Erythroblast (primary cell): ENCODE results near the gene SSBP3.

Source experiments
- DNase-seq, 2 experiments: peaks; one replicate each; lab custom pipeline; 2025; lab: John Stamatoyannopoulos, UW
- GATA1 ChIP-seq: IDR thresholded peaks from 2 replicates; pipeline ENCODE4 v1.6.1; 2011; ENCODE audit warnings: low read depth, mild to moderate bottlenecking, control low read depth, low read length, moderate library complexity
- POLR2A ChIP-seq: IDR thresholded peaks from 2 replicates; pipeline ENCODE4 v1.6.1; 2011; ENCODE audit warnings: mild to moderate bottlenecking, low read length

The SSBP3 gene

DNA sequence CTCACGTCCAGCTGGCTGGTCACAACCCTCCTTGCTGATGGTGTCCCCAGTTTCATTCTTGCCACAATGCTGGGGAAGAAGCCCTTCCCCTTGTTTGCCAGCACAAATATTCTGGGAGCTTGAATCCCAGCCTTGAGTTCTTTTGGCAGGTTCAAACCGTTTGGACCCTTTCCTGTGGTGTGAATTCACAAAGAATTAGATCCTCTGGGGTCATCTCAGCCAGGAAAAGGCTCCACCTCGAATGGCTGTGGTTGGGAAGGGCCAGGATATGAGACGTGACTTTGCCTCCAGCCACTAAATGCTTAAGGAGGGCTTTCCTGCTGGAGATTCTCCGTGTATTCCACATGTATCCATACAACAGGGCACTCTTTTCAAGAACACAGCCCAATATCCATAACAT, 139.3 kb downstream of the SSBP3 start:
- no peak for DNase-seq
- TF ChIP-seq POLR2A (no peak), GATA1 (no peak)

DNA sequence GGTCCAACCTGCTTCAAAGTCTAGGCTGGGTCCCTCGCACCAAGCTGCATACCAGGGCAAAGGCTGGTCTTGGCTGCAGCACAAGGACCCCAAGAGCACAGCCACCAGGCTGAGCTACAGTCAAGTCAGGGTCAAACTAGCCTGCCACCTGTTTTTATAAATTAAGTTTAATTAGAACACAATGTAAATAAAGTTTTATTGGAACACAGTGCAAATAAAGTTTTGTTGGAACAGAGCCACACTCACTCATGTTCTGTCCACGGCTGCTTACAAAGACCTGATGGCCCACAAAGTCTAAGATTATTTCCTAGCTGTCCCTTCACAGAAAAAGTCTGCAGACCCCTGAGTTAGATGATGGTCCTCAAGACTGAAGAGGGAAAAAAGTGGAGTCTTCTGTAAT, 140.0 kb downstream of the SSBP3 start:
- no peak for TF ChIP-seq GATA1
- TF ChIP-seq POLR2A = no peak
- no peak for DNase-seq

DNA sequence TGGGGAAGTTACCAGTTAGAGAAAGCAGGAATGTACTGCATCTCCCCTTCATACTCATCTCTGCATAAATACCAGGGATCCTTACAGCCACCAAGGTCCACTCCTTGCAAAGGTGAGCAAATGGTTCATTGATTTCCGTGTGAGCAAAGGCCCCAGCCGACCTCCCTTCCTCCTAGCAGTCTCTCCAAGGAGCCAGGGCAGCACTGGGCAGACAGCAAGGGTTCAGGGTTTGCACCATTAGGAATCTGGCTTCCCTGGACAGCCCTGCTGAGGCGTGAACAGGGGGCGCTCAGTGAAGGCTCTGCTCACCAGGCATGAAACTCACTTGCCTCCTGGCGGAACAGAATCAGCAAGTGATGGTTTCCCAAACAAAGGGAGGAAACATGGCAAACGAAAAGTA, 140.5 kb downstream of the SSBP3 start:
- TF ChIP-seq GATA1 (no peak), POLR2A (no peak)
- DNase-seq = no peak

DNA sequence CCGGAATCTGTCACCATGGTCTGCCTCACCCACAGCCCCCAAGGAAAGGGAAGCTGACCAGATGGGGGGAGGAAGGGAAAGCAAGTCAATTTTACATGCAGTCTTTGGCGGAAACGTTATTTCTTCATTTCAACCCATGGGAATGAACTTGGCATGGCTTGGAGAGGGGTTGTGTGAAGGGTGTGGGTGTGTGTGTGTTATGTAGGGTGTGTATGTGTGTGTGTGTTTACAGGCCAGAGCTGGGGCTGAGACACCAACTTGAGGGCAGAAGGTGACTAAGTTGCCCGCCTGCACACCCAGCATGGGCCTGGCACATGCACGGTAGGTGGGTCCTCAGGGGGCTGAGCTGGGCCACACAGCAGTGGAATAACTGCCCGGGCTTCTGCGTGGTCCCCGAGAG, 141.1 kb downstream of the SSBP3 start:
- TF ChIP-seq GATA1 (no peak), POLR2A (no peak)
- no peak for DNase-seq

DNA sequence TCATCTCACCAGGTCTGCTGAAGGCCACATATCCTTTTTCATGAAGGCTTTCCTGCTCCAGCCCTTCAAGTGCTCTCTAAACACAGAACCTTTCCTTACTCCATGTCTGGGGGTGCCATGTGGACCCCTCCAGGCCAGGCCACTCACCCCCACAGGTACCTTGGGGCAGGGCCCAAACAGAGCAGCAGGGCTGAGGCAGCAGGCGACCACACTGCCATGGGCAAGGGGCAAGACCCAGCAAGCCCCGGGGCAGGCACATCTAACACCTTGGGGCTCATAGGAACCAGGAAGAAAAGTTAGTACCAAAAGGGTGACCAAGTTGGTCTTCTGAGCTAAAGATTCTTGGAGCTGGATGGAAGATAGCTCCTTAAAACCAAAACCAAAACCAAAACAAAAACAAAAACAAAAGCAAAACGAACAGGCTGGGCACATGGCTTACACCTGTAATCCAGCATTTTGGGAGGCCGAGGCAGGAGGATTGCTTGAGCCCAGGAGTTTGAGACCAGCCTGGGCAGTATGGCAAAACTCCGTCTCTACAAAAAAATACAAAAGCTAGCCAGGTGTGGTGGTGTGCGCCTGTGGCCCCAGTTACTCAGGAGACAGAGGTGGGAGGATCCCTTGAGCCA, 142.5 kb downstream of the SSBP3 start:
- TF ChIP-seq POLR2A (no peak), GATA1 (no peak)
- no peak for DNase-seq

DNA sequence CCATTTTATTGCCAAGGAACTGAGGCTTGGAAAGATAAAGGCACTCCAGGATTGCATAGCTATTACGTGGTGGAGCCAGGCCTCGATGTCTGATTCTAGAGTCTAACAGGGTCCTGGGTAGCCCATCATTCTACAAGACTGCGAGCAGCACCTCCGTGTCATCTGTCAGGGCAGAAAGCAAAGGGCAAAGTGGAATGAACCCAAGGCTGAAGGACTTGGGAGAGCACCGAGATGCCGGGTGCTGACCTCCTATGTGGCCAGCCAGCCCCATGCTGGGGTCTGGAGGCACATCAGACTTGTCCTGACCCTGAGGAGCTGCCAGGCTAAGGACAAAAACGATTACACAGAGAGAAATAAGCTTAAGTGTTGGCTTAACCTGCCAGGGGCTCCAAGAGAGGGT, 143.9 kb downstream of the SSBP3 start:
- DNase-seq = no peak
- TF ChIP-seq GATA1 (no peak), POLR2A (no peak)

DNA sequence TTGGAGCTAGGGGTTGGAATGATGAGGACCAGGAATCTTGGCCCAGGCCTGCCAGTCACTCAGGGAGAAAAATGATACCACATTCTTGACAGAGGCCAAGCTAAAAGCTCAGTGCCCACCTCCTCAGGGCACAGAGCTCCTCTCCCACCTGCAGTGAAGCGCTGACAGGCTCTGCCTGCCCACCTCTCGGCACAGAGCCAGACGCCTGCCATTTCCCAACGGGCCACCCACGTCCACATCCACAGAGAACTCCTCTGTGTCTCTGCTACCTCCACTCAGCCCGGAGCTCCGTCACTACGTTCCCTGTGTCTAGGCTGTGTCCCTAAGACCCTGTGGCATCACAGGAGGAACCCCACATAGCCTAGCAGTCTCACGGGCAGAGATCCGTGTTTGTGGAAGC, 145.4 kb downstream of the SSBP3 start:
- TF ChIP-seq GATA1 = no peak
- no peak for TF ChIP-seq POLR2A
- no peak for DNase-seq

DNA sequence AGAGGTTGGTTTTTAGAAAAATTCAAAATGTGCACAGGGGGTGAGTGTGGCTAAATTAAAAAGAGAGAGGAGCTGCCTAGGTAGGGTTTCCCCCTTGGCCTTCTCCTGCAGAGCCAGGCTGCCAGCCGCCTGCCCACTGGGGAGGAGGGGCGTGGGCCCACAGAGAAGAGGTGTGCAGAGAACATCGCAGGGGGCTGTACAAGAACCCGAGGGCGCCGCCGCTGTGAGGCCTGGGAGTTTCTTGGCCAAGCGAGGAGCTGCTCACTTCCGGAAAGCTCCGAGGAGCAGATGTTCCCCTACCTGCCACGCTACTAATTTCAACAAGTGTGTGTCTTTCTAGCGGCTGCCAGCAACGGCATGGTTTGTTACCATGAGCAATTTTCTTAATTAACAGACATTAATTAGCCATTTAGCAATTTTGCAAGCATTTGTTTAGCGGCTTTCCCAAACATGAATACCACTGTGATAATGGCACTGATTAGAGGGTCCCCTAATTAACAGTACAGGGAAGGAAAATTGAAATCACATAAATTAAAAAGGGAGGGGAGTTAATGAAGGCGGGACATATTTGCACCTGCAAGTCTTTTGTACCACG, 146.6 kb downstream of the SSBP3 start:
- DNase-seq = no peak
- TF ChIP-seq POLR2A (no peak), GATA1 (no peak)

DNA sequence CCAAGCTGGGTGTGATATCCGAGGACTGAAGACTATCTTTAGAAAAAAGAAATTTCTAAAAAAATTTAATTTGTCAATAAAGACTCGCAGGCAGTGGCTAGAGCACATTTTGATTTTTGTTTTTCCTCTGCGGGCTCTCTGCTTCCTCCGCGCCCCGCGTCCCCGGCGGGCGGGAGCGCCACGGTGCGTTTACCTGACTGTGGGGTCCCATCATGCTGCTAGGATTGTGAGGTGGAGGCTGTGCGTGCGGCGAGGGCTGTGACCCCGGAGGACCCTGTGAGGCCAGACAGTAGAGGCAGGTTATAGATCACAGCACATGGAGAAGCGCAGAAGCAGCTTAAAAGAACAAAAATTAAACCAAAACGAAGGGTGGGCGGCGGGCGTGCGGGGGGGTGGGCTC, 148.3 kb downstream of the SSBP3 start:
- TF ChIP-seq POLR2A (no peak), GATA1 (no peak)

DNA sequence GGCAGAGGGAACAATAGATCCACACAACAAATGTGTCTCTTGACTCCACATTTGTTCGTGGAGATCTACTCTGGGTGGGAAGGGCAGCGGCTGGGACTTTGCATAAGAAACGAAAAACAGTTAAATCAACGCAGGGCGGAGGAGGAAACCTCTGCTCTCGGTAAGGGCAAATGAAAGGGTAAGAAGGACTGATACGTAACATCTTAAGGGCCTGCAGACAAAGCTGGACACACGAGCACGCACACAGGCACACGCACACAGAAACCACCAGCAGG, 148.9 kb downstream of the SSBP3 start:
- TF ChIP-seq POLR2A (no peak), GATA1 (no peak)
- DNase-seq = no peak

More for the DNA sequence above, 148.3 kb downstream of the SSBP3 start:
- no peak for DNase-seq

DNA sequence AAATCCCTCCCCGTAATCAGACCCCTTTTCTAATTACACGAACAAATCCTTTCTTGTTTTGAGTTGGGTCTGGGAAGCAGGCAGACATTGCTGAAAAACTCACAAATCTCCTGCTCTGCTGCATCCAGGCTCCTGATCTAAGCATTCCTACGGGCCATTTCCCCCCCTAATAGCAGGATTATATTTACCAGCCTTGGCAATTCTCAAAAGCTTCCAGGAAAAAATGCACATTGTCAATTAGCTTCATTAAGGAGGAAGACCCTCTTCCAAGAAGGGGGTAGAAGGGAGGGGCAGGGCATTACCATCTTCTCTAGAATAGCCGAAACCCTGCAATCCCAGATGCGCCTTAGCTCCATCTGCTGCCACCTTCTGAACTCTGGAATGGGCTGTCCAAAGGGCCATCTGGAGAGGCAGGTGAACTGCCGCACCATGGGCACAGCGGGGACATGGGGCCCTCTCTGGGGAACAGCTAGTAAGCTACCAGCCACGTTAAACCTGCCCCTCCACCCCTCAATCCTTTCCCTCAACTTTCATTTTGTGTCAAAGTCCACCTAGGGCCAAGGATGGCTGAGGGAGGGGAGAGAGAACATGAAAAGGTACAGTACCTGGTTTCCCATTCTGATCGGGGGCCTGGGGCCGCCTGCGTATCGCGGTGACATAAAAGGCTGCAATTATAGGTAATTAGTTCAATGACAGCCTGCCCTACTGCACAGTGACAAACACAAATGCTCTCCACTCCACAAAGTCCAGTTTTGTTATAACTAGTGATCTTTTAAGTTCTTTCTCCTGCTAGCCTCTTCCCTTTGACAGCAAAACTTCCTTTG, 149.5 kb downstream of the SSBP3 start:
- no peak for DNase-seq
- no peak for TF ChIP-seq GATA1
- no peak for TF ChIP-seq POLR2A

DNA sequence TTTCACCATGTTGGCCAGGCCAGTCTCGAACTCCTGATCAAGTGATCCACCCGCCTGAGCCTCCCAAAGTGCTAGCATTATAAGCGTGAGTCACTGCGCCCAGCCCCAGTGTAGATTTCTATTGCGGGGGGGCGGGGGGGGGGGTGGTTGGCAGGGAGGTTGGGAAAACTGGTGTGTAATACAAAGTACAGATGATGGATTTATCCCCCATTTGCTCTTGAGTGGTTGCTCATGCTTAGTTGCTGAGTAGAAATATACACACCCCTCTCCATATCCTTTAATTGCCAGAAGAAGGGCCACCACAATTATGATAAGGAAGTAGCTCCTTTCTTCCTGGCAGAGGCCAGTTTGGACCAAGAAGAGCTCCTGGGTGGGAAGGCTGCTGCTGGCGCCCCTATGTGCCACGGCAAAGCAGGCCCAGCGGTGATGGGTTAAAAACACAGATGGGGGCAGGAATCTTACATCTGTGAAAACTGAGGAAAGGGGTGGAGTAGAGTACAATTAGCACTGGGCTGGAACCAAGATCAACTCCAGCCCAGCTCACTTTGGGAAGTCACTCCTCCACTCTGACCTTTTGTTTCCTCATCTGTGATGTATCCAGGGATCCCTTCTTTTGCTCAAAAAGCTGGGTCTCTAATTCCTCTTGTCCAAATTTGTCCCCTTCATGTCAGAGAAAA, 151.0 kb downstream of the SSBP3 start:
- TF ChIP-seq POLR2A (no peak), GATA1 (no peak)
- no peak for DNase-seq

DNA sequence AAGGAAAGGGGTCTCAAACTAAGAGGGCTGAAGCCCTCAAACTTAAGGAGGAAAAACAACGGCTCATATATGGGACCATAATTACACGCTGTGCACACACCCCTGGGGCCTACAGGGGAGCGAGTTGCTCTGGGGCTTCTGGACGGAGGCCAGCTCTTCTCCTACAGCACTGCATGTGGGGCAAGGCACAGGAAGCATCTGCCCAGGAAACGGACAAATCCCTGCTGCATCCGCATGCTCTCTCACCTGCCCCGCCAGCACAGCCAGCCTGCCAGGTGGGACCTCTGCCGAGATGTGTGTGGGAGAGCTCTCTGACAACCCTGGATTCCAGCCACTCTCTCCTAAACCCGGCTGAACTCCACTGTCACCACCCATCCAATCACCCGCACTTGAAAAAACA, 152.1 kb downstream of the SSBP3 start:
- TF ChIP-seq GATA1 (no peak), POLR2A (no peak)
- DNase-seq = no peak

DNA sequence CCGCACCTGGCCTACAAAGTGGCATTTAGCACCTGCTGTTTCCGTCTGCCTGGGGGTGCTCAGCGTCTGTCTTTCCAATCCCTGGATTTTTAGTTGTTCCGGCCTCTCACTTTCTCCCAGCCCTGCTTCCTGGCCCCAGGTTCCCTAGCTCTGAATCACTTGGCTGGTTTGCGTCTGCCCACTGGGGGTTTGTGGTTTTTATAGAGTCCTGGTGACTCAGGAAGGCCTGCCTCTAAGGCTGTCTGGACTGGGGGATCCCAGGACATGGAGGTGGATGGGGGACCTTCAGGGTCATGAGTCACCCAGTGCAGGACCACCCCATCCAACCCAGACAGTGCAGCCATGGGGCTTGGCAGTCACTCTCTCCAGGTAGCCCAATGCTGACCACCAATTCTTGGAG, 152.7 kb downstream of the SSBP3 start:
- no peak for TF ChIP-seq GATA1
- no peak for TF ChIP-seq POLR2A
- no peak for DNase-seq
